ENCODE data around the gene SERF1B. TPM values are rescaled to one million over a fixed set of nuclear protein-coding genes. Genes with fewer than 3 reads are reported as not detected.
"Not testable (repeated sequence)": the region's sequence is repeated elsewhere in the genome, so short reads cannot be mapped to it uniquely, and the experiment has no call there.

The SERF1B gene
- total and polyA plus RNA-seq, 2 of the 8 experiments (the other 6 are each of a cell fraction or from before 2014, with no cell fraction given) = 46.3 to 58.5 TPM

- H4K5ac ChIP-seq (ENCODE audit: insufficient read length, low read depth, low read length); H4K91ac ChIP-seq (replicated peaks; ENCODE audit: insufficient read length, low read length); H3K36me3 ChIP-seq (ENCODE audit: control insufficient read depth in 2 of 4, insufficient read depth in 4 of 4, low read length in 3 of 4); H3K4me1 ChIP-seq (replicated peaks in 1 of 4; ENCODE audit: control insufficient read depth in 3 of 4, insufficient read depth in 4 of 4, low read length in 3 of 4); H3K56ac ChIP-seq (replicated peaks; ENCODE audit: insufficient read length, low read depth, low read length); FAIRE-seq; H3K23me2 ChIP-seq (ENCODE audit: low read depth, low read length); H2AFZ ChIP-seq (ENCODE audit: low read length); H3K79me1 ChIP-seq (ENCODE audit: low read depth, low read length); POLR2A ChIA-PET (ENCODE audit: partially characterized antibody); H3K79me2 ChIP-seq (ENCODE audit: control insufficient read depth in 1 of 2, insufficient read depth in 2 of 2, low read length in 2 of 2); H3K4me3 ChIP-seq (ENCODE audit: extremely low read depth in 1 of 4, insufficient read depth in 2 of 4, low read depth in 3 of 4, low read length in 4 of 4); H3K4me2 ChIP-seq (ENCODE audit: insufficient read depth in 1 of 2, low read depth in 2 of 2, low read length in 2 of 2); H4K20me1 ChIP-seq (replicated peaks in 1 of 2; ENCODE audit: control insufficient read depth in 1 of 2, insufficient read depth in 2 of 2, low read length in 2 of 2); H3K27me3 ChIP-seq (replicated peaks in 1 of 4; ENCODE audit: control insufficient read depth in 3 of 4, extremely low read depth in 1 of 4, insufficient read depth in 3 of 4, low read length in 3 of 4); H2BK15ac ChIP-seq (ENCODE audit: low read length); H3K9me3 ChIP-seq (ENCODE audit: insufficient read depth in 2 of 2, low read depth in 1 of 2, low read length in 1 of 2); H3K4ac ChIP-seq (replicated peaks; ENCODE audit: insufficient read length, low read depth, low read length); H3K27ac ChIP-seq (ENCODE audit: low read depth, low read length); H3K23ac ChIP-seq (ENCODE audit: insufficient read length); H2BK20ac ChIP-seq (ENCODE audit: low read length); CTCF ChIA-PET (ENCODE audit: partially characterized antibody); H2BK12ac ChIP-seq (ENCODE audit: low read depth, low read length); H2AK5ac ChIP-seq (ENCODE audit: low read depth, low read length); H4K8ac ChIP-seq (ENCODE audit: extremely low read depth, insufficient read depth, low read length); DNase-seq (ENCODE audit: low read depth in 1 of 2, low spot score in 2 of 2); H3K9ac ChIP-seq (replicated peaks in 1 of 4; ENCODE audit: extremely low read depth in 1 of 4, low read depth in 3 of 4, low read length in 3 of 4); H3K14ac ChIP-seq (ENCODE audit: insufficient read length); H2BK120ac ChIP-seq (replicated peaks; ENCODE audit: low read depth, low read length); H2BK5ac ChIP-seq (ENCODE audit: low read depth, low read length); H3K18ac ChIP-seq (ENCODE audit: extremely low read depth, low read length): not testable (repeated sequence)
- WGBS, 2 experiments (ENCODE audit: extremely low coverage in 1 of 2, insufficient coverage in 1 of 2, insufficient read length in 1 of 2, insufficient replicate concordance in 2 of 2, low coverage in 1 of 2, low lambda C conversion rate in 2 of 2, missing lambda C conversion rate in 1 of 2) = no CpG with 5 or more reads among the region's 1 CpG
Observed at GRCh38 chr5:70057140-70057539, 32.1 kb downstream of the SERF1B start.

DNA sequence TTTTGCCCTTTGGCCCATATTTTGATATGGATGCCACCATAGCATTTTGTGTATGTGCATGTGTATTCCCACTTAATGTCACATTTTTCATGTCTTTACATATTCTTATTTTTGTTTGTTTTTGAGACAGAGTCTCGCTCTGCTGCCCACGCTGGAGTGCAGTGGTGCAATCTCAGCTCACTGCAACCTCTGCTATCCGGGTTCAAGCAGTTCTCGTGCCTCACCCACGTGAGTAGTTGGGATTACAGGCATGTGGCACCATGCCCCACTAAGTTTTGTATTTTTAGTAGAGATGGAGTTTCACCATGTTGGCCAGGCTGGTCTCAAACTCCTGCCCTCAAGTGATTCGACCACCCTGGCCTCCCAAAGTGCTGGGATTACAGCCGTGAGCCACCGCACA, 52.6 kb downstream of the SERF1B start:
- H3K27ac ChIP-seq (ENCODE audit: low read depth, low read length); H3K4me3 ChIP-seq (ENCODE audit: extremely low read depth in 1 of 4, insufficient read depth in 2 of 4, low read depth in 3 of 4, low read length in 4 of 4); CTCF ChIA-PET (ENCODE audit: partially characterized antibody); H4K91ac ChIP-seq (replicated peaks; ENCODE audit: insufficient read length, low read length); H4K5ac ChIP-seq (ENCODE audit: insufficient read length, low read depth, low read length); H3K56ac ChIP-seq (replicated peaks; ENCODE audit: insufficient read length, low read depth, low read length); H4K20me1 ChIP-seq (replicated peaks in 1 of 2; ENCODE audit: control insufficient read depth in 1 of 2, insufficient read depth in 2 of 2, low read length in 2 of 2); H2BK20ac ChIP-seq (ENCODE audit: low read length); H3K36me3 ChIP-seq (ENCODE audit: control insufficient read depth in 2 of 4, insufficient read depth in 4 of 4, low read length in 3 of 4); FAIRE-seq; H3K4ac ChIP-seq (replicated peaks; ENCODE audit: insufficient read length, low read depth, low read length); POLR2A ChIA-PET (ENCODE audit: partially characterized antibody); H2AK5ac ChIP-seq (ENCODE audit: low read depth, low read length); H2BK120ac ChIP-seq (replicated peaks; ENCODE audit: low read depth, low read length); H3K9me3 ChIP-seq (ENCODE audit: insufficient read depth in 2 of 2, low read depth in 1 of 2, low read length in 1 of 2); H3K23me2 ChIP-seq (ENCODE audit: low read depth, low read length); H3K27me3 ChIP-seq (replicated peaks in 1 of 4; ENCODE audit: control insufficient read depth in 3 of 4, extremely low read depth in 1 of 4, insufficient read depth in 3 of 4, low read length in 3 of 4); DNase-seq (ENCODE audit: low read depth in 1 of 2, low spot score in 2 of 2); H3K14ac ChIP-seq (ENCODE audit: insufficient read length); H2BK12ac ChIP-seq (ENCODE audit: low read depth, low read length); H2BK15ac ChIP-seq (ENCODE audit: low read length); H4K8ac ChIP-seq (ENCODE audit: extremely low read depth, insufficient read depth, low read length); H3K79me1 ChIP-seq (ENCODE audit: low read depth, low read length); H2BK5ac ChIP-seq (ENCODE audit: low read depth, low read length); H3K18ac ChIP-seq (ENCODE audit: extremely low read depth, low read length); H3K79me2 ChIP-seq (ENCODE audit: control insufficient read depth in 1 of 2, insufficient read depth in 2 of 2, low read length in 2 of 2); H3K9ac ChIP-seq (replicated peaks in 1 of 4; ENCODE audit: extremely low read depth in 1 of 4, low read depth in 3 of 4, low read length in 3 of 4); H3K4me1 ChIP-seq (replicated peaks in 1 of 4; ENCODE audit: control insufficient read depth in 3 of 4, insufficient read depth in 4 of 4, low read length in 3 of 4); H2AFZ ChIP-seq (ENCODE audit: low read length); H3K4me2 ChIP-seq (ENCODE audit: insufficient read depth in 1 of 2, low read depth in 2 of 2, low read length in 2 of 2); H3K23ac ChIP-seq (ENCODE audit: insufficient read length): not testable (repeated sequence)
- 85% methylated on average over 5 of the region's 8 CpGs; no CpG with 5 or more reads in 1 of the 2 experiments for WGBS, 2 experiments (ENCODE audit: extremely low coverage in 1 of 2, insufficient coverage in 1 of 2, insufficient read length in 1 of 2, insufficient replicate concordance in 2 of 2, low coverage in 1 of 2, low lambda C conversion rate in 2 of 2, missing lambda C conversion rate in 1 of 2)

Data from H1 (cell line).